SU-DHL-6 (cell line): Measurements from ENCODE around the gene SDK1.

Source experiments
- EZH2phosphoT487 ChIP-seq: fragments of 200-600 bp; sonication (generic), shearing (Covaris generic); conservative IDR thresholded peaks from 2 replicates; pipeline ENCODE4 v1.6.1; 2018; ENCODE audit warnings: mild to moderate bottlenecking, antibody characterized with exemption, low read length, moderate library complexity, mixed read lengths
- TF ChIP-seq, protein P1 (sequence below): fragments of 200-600 bp; sonication (generic); IDR thresholded peaks from one replicate; pipeline ENCODE4 v1.5.1; 2017; ENCODE audit warnings: antibody characterized with exemption, mild to moderate bottlenecking, low read length, moderate library complexity; ENCODE audit not compliant: insufficient read depth, poor library complexity, severe bottlenecking

DNA sequence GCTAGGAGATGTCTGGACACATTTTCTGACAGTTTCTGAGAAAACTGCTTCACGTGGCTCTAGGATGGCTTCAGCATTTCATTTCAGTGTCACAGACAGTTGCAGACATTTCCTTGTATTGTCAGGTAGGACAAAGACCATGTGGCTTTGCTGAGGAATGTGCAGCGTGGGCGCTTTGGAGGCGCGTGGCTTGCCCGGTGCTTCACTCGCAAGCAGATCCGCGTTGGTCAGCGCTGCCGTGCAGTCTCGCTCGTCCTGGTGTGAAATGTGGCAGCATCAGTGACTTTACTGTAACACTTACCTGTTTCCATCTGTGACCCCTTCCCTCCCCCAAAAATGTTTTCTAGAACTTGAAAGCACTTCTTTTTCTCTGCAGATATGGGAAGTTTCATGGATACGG lies 340.5 kb downstream of the SDK1 start:
- TF ChIP-seq, protein P1, sequence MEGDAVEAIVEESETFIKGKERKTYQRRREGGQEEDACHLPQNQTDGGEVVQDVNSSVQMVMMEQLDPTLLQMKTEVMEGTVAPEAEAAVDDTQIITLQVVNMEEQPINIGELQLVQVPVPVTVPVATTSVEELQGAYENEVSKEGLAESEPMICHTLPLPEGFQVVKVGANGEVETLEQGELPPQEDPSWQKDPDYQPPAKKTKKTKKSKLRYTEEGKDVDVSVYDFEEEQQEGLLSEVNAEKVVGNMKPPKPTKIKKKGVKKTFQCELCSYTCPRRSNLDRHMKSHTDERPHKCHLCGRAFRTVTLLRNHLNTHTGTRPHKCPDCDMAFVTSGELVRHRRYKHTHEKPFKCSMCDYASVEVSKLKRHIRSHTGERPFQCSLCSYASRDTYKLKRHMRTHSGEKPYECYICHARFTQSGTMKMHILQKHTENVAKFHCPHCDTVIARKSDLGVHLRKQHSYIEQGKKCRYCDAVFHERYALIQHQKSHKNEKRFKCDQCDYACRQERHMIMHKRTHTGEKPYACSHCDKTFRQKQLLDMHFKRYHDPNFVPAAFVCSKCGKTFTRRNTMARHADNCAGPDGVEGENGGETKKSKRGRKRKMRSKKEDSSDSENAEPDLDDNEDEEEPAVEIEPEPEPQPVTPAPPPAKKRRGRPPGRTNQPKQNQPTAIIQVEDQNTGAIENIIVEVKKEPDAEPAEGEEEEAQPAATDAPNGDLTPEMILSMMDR, result no peak
- TF ChIP-seq EZH2phosphoT487, result no peak
